ENCODE data around the gene PICALM. TPM values are rescaled to one million over a fixed set of nuclear protein-coding genes. Genes with fewer than 3 reads are reported as not detected.

Gene PICALM
- total and polyA plus RNA-seq, 2 of the 8 experiments (the other 6 are each of a cell fraction or from before 2014, with no cell fraction given) = 69.4 to 71.3 TPM

GRCh38 chr11:86068138-86068871, 579 bp downstream of the PICALM start (continued):
- TF ChIP-seq SP1 (IDR thresholded peaks at IDR 0.05; ENCODE audit: low read depth, low read length) (no peak), GABPA (IDR thresholded peaks at IDR 0.05; ENCODE audit: borderline replicate concordance, insufficient read depth, low read length) (no peak), SRF (IDR thresholded peaks at IDR 0.05; ENCODE audit: low read depth, low read length) (no peak), ATF2 (IDR thresholded peaks at IDR 0.05; ENCODE audit: low read length) (no peak), SP2 (IDR thresholded peaks at IDR 0.05; ENCODE audit: low read length) (no peak), RFX5 (IDR thresholded peaks at IDR 0.05; ENCODE audit: borderline replicate concordance, low read depth, low read length) (no peak), PHF8 (conservative IDR thresholded peaks at IDR 0.05; ENCODE audit: low read depth, low read length) (peak; percentile 5), RXRA (IDR thresholded peaks at IDR 0.05; ENCODE audit: insufficient read depth, low read depth, low read length) (no peak), TCF12 (IDR thresholded peaks at IDR 0.05; ENCODE audit: low read depth, low read length) (no peak), BCL11A (IDR thresholded peaks at IDR 0.05; ENCODE audit: low read depth in 2 of 2, low read length in 2 of 2) (no peak), ASH2L (IDR thresholded peaks at IDR 0.05; ENCODE audit: low read length) (peak; percentile 57), TEAD4 (IDR thresholded peaks at IDR 0.05; ENCODE audit: low read depth, low read length) (no peak), SIRT6 (IDR thresholded peaks at IDR 0.05; ENCODE audit: low read length) (no peak), EZH2 (IDR thresholded peaks at IDR 0.05; ENCODE audit: low read depth, low read length, severe bottlenecking) (no peak), CBX5 (IDR thresholded peaks at IDR 0.05; ENCODE audit: low read depth, low read length) (no peak), SIN3A (conservative IDR thresholded peaks at IDR 0.05 in 1 of 2, IDR thresholded peaks at IDR 0.05 in 1 of 2; ENCODE audit: low read depth in 1 of 2, low read length in 2 of 2) (peak; percentile 13 to 90; a peak in 1 of 4 replicates), POLR2AphosphoS5 (IDR thresholded peaks at IDR 0.05; ENCODE audit: low read depth, low read length) (peak; percentile 44; the same call in 1 of the 2 replicates), SP4 (IDR thresholded peaks at IDR 0.05; ENCODE audit: low read length) (no peak), KDM5A (IDR thresholded peaks at IDR 0.05; ENCODE audit: low read length) (no peak), HDAC6 (IDR thresholded peaks at IDR 0.05; ENCODE audit: low read depth, low read length) (no peak), KDM4A (IDR thresholded peaks at IDR 0.05; ENCODE audit: low read depth, low read length, severe bottlenecking) (peak; percentile 84)
- TF ChIP-seq, protein P1, sequence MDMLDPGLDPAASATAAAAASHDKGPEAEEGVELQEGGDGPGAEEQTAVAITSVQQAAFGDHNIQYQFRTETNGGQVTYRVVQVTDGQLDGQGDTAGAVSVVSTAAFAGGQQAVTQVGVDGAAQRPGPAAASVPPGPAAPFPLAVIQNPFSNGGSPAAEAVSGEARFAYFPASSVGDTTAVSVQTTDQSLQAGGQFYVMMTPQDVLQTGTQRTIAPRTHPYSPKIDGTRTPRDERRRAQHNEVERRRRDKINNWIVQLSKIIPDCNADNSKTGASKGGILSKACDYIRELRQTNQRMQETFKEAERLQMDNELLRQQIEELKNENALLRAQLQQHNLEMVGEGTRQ (IDR thresholded peaks at IDR 0.05; ENCODE audit: low read length) = no peak

Data from H1 (cell line).